A549 (cell line): ENCODE measurements around the gene OR1N2. TPM values are rescaled to one million over a fixed set of nuclear protein-coding genes. Genes with fewer than 3 reads are reported as not detected.
"Not testable (repeated sequence)": the region's sequence is repeated elsewhere in the genome, so short reads cannot be mapped to it uniquely, and the experiment has no call there.

Source experiments
- ATAC-seq, 2 experiments: fragments of 200-7000 bp in 1 of 2; fragments of >200 bp in 1 of 2; cut with Nextera tagmentation in 1 of 2; cut with Tn5 transposase in 1 of 2; 3 replicates each; pipeline versions ENCODE4 v1.8.0 to v1.9.1; 2018 to 2020; ENCODE audit warnings: mild to moderate bottlenecking in 1 of 2, moderate library complexity in 1 of 2
- CTCF ChIA-PET: fragments of 300-600 bp; sonication (Branson Sonifier 250); formaldehyde crosslinking; extraction: SDS; loops from one replicate; lab custom pipeline; 2021; ENCODE audit warnings: antibody characterized with exemption, inconsistent platforms; lab: Yijun Ruan, JAX
- POLR2A ChIA-PET: fragments of 350-600 bp; formaldehyde crosslinking; extraction: SDS; loops from one replicate; lab custom pipeline; 2021; ENCODE audit warnings: antibody characterized with exemption, inconsistent platforms; lab: Yijun Ruan, JAX
- DNase-seq, 2 experiments: peaks; one replicate each; pipeline versions ENCODE4 v3.0.0 to v3.0.0-alpha.2; 2011 to 2016; ENCODE audit warnings: low read depth in 1 of 2, low spot score in 1 of 2
- FAIRE-seq: peaks from 2 replicates; lab custom pipeline; 2011; peaks lifted over from hg19 to GRCh38; lab: Jason Lieb, UNC
- H3K27ac ChIP-seq, 2 experiments: fragments of >200 bp; sonication (Bioruptor Twin); formaldehyde crosslinking; 3 replicates each; pipeline ENCODE4 v1.5.1; 2016 to 2017
- H3K4me1 ChIP-seq: fragments of >200 bp; sonication (Bioruptor Twin); formaldehyde crosslinking; 3 replicates; pipeline ENCODE4 v1.6.1; 2016
- H3K4me2 ChIP-seq: fragments of >200 bp; sonication (Bioruptor Twin); formaldehyde crosslinking; 3 replicates; pipeline ENCODE4 v1.6.1; 2016
- H3K4me3 ChIP-seq: fragments of >200 bp; sonication (Bioruptor Twin); formaldehyde crosslinking; 3 replicates; pipeline ENCODE4 v1.5.1; 2016
- H3K9me3 ChIP-seq: fragments of >200 bp; sonication (Bioruptor Twin); formaldehyde crosslinking; 3 replicates; pipeline ENCODE4 v1.6.1; 2016
- BHLHE40 ChIP-seq: IDR thresholded peaks from 2 replicates; pipeline ENCODE4 v1.6.1; 2012; ENCODE audit warnings: low read depth, low read length, inconsistent platforms
- CBX2 ChIP-seq: fragments of 200-600 bp; sonication (generic); IDR thresholded peaks from 2 replicates; pipeline ENCODE4 v1.6.1; 2016; ENCODE audit warnings: low read depth, mild to moderate bottlenecking, borderline replicate concordance
- CBX8 ChIP-seq: fragments of 200-600 bp; sonication (generic); IDR thresholded peaks from 2 replicates; pipeline ENCODE4 v1.6.1; 2016
- CEBPB ChIP-seq, 2 experiments: fragments of >200 bp in 1 of 2; sonication (Bioruptor Twin) in 1 of 2; formaldehyde crosslinking in 1 of 2; IDR thresholded peaks; 2 replicates each; pipeline ENCODE4 v1.6.1; 2012 to 2016
- CHD4 ChIP-seq: fragments of 200-600 bp; sonication (generic); IDR thresholded peaks from 2 replicates; pipeline ENCODE4 v1.6.1; 2016; ENCODE audit warnings: antibody characterized with exemption, mild to moderate bottlenecking, borderline replicate concordance
- EHF ChIP-seq: fragments of 250-450 bp; sonication (Bioruptor Pico); IDR thresholded peaks from 2 replicates; pipeline ENCODE4 v1.5.0; 2020; ENCODE audit warnings: mild to moderate bottlenecking
- EHMT2 ChIP-seq: fragments of 200-600 bp; sonication (generic); IDR thresholded peaks from 2 replicates; pipeline ENCODE4 v1.6.1; 2016; ENCODE audit warnings: antibody characterized with exemption, low read depth, mild to moderate bottlenecking, moderate library complexity
- ELK1 ChIP-seq: fragments of 150-350 bp; IDR thresholded peaks from 2 replicates; pipeline ENCODE4 v1.6.1; 2014; ENCODE audit warnings: low read depth, mild to moderate bottlenecking, low read length
- FOXS1 ChIP-seq: fragments of 250-450 bp; sonication (Bioruptor Pico); IDR thresholded peaks from 2 replicates; pipeline ENCODE4 v1.5.0; 2020; ENCODE audit warnings: mild to moderate bottlenecking, moderate library complexity
- HDAC2 ChIP-seq: fragments of 200-600 bp; sonication (generic); IDR thresholded peaks from 2 replicates; pipeline ENCODE4 v1.6.1; 2016
- HES2 ChIP-seq: fragments of >200 bp; sonication (Bioruptor Twin); formaldehyde crosslinking; IDR thresholded peaks from 2 replicates; pipeline ENCODE4 v1.6.1; 2016
- HEYL ChIP-seq: fragments of 250-450 bp; sonication (Bioruptor Pico); IDR thresholded peaks from 2 replicates; pipeline ENCODE4 v1.8.0; 2021; ENCODE audit warnings: mild to moderate bottlenecking, moderate library complexity
- HMGXB4 ChIP-seq: fragments of 250-450 bp; sonication (Bioruptor Pico); IDR thresholded peaks from 2 replicates; pipeline ENCODE4 v1.5.0; 2021; ENCODE audit warnings: mild to moderate bottlenecking, moderate library complexity, borderline replicate concordance
- HOXA7 ChIP-seq: fragments of 250-450 bp; sonication (Bioruptor Pico); IDR thresholded peaks from 2 replicates; pipeline ENCODE4 v1.5.0; 2020; ENCODE audit warnings: mild to moderate bottlenecking, moderate library complexity
- HOXB13 ChIP-seq: fragments of 250-450 bp; sonication (Bioruptor Pico); IDR thresholded peaks from 2 replicates; pipeline ENCODE4 v1.5.0; 2020; ENCODE audit warnings: low read depth, mild to moderate bottlenecking, moderate library complexity
- KDM1A ChIP-seq: fragments of 200-600 bp; sonication (generic); IDR thresholded peaks from 2 replicates; pipeline ENCODE4 v1.6.1; 2016; ENCODE audit warnings: low read depth, mild to moderate bottlenecking
- PBX3 ChIP-seq: IDR thresholded peaks from 2 replicates; pipeline ENCODE4 v1.6.1; 2012
- POLR2A ChIP-seq: IDR thresholded peaks from 2 replicates; pipeline ENCODE4 v1.6.1; 2012; ENCODE audit warnings: mild to moderate bottlenecking, low read length
- POLR2AphosphoS2 ChIP-seq: conservative IDR thresholded peaks from 2 replicates; pipeline ENCODE4 v1.6.1; 2012; ENCODE audit warnings: low read length, improper control_type of control experiment, inconsistent platforms
- REST ChIP-seq: fragments of 200-600 bp; sonication (generic); IDR thresholded peaks from 2 replicates; pipeline ENCODE4 v1.6.1; 2016; ENCODE audit warnings: antibody characterized with exemption, mild to moderate bottlenecking, moderate library complexity
- RNF2 ChIP-seq: fragments of 200-600 bp; sonication (generic); IDR thresholded peaks from 2 replicates; pipeline ENCODE4 v1.6.1; 2016; ENCODE audit warnings: low read depth, mild to moderate bottlenecking, antibody characterized with exemption, moderate library complexity, borderline replicate concordance
- SREBF2 ChIP-seq: fragments of 450-650 bp; IDR thresholded peaks from 2 replicates; pipeline ENCODE4 v1.6.1; 2014; ENCODE audit warnings: mild to moderate bottlenecking, moderate library complexity
- TP53 ChIP-seq: fragments of 250-450 bp; sonication (Bioruptor Pico); IDR thresholded peaks from 2 replicates; pipeline ENCODE4 v1.5.0; 2021; ENCODE audit warnings: mild to moderate bottlenecking, moderate library complexity
- ZC3H11A ChIP-seq: fragments of 450-650 bp; IDR thresholded peaks from 2 replicates; pipeline ENCODE4 v1.6.1; 2014; ENCODE audit warnings: antibody characterized with exemption, mild to moderate bottlenecking
- WGBS: methylation state at CpG from one replicate; pipeline ENCODE4 v1.1.6; 2017; ENCODE audit errors: missing lambda C conversion rate; 5-methylcytosine and 5-hydroxymethylcytosine counted together
- polyA plus RNA-seq, 4 experiments: library from polyadenylated mRNA; depleted of rRNA in 3 of 4; stranded (reverse); fragments of >200 nt; fragmentation: RNase III in 1 of 4; extraction: RNeasy Plus Mini Kit Qiagen cat#74134 plus additional on column Dnase treatment in 1 of 4; gene quantifications; 2 replicates in 3 of 4; 3 replicates in 1 of 4; pipeline ENCODE4 v1.2.3, GENCODE V29; 2011 to 2017

OR1N2 gene
- polyA plus RNA-seq, 2 of the 4 experiments (the other 2 are of a cell fraction), result not detected

GRCh38 chr9:122527193-122527592 is 25.7 kb upstream of the OR1N2 start, which contains the start of gene OR1N1:
TSS of gene OR1N1 (minus strand) at chr9:122527293. CDS start at chr9:122527293, 0 bp downstream.
- ChIA-PET CTCF (interaction anchor here (0.7 kb wide), 1 partner anchor 23 kb away, joined by 3 read pairs; no protein-coding TSS in a partner anchor), POLR2A (no interaction called here)
- H3K4me2 ChIP-seq, result no peak within 1 kb of the TSS
- FAIRE-seq (no peak), DNase-seq (no peak)
- no peak for TF ChIP-seq TP53
- TF ChIP-seq HEYL (CRISPR knock-in tag), result no peak
- no peak for TF ChIP-seq BHLHE40
- no peak for TF ChIP-seq HDAC2
- TF ChIP-seq POLR2A, result no peak
- TF ChIP-seq EHF (CRISPR knock-in tag), result no peak
- TF ChIP-seq HES2, result no peak
- no peak for TF ChIP-seq CBX2
- no peak for TF ChIP-seq CHD4
- no peak for TF ChIP-seq ZC3H11A
- TF ChIP-seq, all 56 proteins: peak for 0
- no peaks in the 10 kb centered on the region for H3K4me1 ChIP-seq
- H3K27ac ChIP-seq, result no peak within 1 kb of the TSS
- ATAC-seq, result no peak
- no peak within 1 kb of the TSS for H3K4me3 ChIP-seq
- no peaks in the 10 kb centered on the region for H3K9me3 ChIP-seq
- 47% methylated on average over 3 of the region's 3 CpGs for WGBS

GRCh38 chr9:122531157-122531556 is 21.8 kb upstream of the OR1N2 start:
- H3K4me1 ChIP-seq, H3K9me3 ChIP-seq, DNase-seq, H3K27ac ChIP-seq, H3K4me2 ChIP-seq, FAIRE-seq, ATAC-seq, H3K4me3 ChIP-seq, POLR2A ChIA-PET: not testable (repeated sequence)
- CTCF ChIA-PET, result interaction anchor here (1.5 to 1.6 kb wide), 2 partner anchors 10 kb away, joined by 3 to 4 read pairs; no protein-coding TSS in a partner anchor
- WGBS, result 54% methylated on average over 4 of the region's 4 CpGs

- ATAC-seq, result no peak
- H3K4me2 ChIP-seq, result no peak overlapping the region
- POLR2A ChIA-PET, result no interaction called here
- no peak overlapping the region for H3K4me3 ChIP-seq
- no peak for FAIRE-seq
- no peak for DNase-seq
- 85% methylated on average over 1 of the region's 1 CpG for WGBS
- CTCF ChIA-PET, result no interaction called here
- H3K27ac ChIP-seq, result no peak overlapping the region
- peaks cover 6% of the 10 kb centered on the region; the same call in 1 of the 3 replicates for H3K4me1 ChIP-seq
- no peaks in the 10 kb centered on the region for H3K9me3 ChIP-seq
- TF ChIP-seq PBX3 (no peak), CBX8 (no peak), RNF2 (no peak), CHD4 (no peak), EHMT2 (no peak), REST (no peak), KDM1A (no peak), CEBPB (IDR thresholded peaks at IDR 0.05) (no peak), HOXA7 (CRISPR knock-in tag) (no peak), HMGXB4 (CRISPR knock-in tag) (no peak), ELK1 (no peak), FOXS1 (CRISPR knock-in tag) (no peak), HES2 (no peak), POLR2AphosphoS2 (no peak), HOXB13 (CRISPR knock-in tag) (no peak), SREBF2 (no peak)
These were observed 16.8 kb upstream of the OR1N2 start for GRCh38 chr9:122536134-122536533.

GRCh38 chr9:122537066-122537465 is 15.8 kb upstream of the OR1N2 start:
- H3K9me3 ChIP-seq, H3K27ac ChIP-seq, H3K4me2 ChIP-seq, ATAC-seq, DNase-seq, CTCF ChIA-PET, POLR2A ChIA-PET, FAIRE-seq, H3K4me3 ChIP-seq, H3K4me1 ChIP-seq: not testable (repeated sequence)
- 39% methylated on average over 7 of the region's 7 CpGs for WGBS
